ENCODE results near the gene TYROBP.

TYROBP gene

DNA sequence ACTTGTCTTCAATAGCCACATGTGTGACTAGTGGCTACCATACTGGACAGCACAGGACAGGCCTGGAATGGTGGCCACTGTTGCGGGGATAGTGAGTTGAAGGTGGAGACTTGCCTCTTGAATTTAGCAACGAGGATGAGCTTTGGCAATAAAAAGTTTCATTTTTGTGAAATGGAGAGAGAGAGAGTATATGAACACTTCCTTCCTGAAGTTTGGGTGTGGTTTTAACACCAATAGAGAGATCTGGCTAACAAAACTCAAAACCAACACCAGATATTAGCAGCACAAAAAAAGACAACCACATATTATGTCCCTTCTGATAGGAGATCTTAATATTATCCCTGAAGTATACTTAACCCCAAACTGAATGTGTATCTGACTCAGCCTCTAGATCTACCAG lies 21.8 kb upstream of the TYROBP start:
- H3K27me3 ChIP-seq (ENCODE audit: insufficient read depth, low read length, poor library complexity) = no peaks in the 10 kb centered on the region
- no peak overlapping the region for H3K9ac ChIP-seq (ENCODE audit: low read depth, low read length)
- H4K20me1 ChIP-seq (ENCODE audit: insufficient read depth, low read length) = no peaks in the 10 kb centered on the region
- no peaks in the 10 kb centered on the region for H3K79me2 ChIP-seq (ENCODE audit: insufficient read depth, low read length)
- ATAC-seq (ENCODE audit: insufficient read depth, low read depth) (no peak), DNase-seq (no peak)
- no peaks in the 10 kb centered on the region for H3K9me3 ChIP-seq (ENCODE audit: insufficient read depth, low read length, severe bottlenecking)
- TF ChIP-seq, protein P1, sequence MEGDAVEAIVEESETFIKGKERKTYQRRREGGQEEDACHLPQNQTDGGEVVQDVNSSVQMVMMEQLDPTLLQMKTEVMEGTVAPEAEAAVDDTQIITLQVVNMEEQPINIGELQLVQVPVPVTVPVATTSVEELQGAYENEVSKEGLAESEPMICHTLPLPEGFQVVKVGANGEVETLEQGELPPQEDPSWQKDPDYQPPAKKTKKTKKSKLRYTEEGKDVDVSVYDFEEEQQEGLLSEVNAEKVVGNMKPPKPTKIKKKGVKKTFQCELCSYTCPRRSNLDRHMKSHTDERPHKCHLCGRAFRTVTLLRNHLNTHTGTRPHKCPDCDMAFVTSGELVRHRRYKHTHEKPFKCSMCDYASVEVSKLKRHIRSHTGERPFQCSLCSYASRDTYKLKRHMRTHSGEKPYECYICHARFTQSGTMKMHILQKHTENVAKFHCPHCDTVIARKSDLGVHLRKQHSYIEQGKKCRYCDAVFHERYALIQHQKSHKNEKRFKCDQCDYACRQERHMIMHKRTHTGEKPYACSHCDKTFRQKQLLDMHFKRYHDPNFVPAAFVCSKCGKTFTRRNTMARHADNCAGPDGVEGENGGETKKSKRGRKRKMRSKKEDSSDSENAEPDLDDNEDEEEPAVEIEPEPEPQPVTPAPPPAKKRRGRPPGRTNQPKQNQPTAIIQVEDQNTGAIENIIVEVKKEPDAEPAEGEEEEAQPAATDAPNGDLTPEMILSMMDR (IDR thresholded peaks at IDR 0.05; ENCODE audit: borderline replicate concordance, extremely low read depth, low read length, poor library complexity, severe bottlenecking) = no peak
- no peak overlapping the region for H3K4me2 ChIP-seq (ENCODE audit: insufficient read depth, low read length)
- no peaks in the 10 kb centered on the region for H3K36me3 ChIP-seq (ENCODE audit: insufficient read depth, low read length)
- peaks cover 26% of the 10 kb centered on the region for H3K4me1 ChIP-seq (ENCODE audit: insufficient read depth, low read length)
- H3K4me3 ChIP-seq (ENCODE audit: low read depth in 1 of 2, low read length in 2 of 2) = no peak overlapping the region
- H2AFZ ChIP-seq (ENCODE audit: low read depth, low read length) = peak overlapping the region; percentile 66
- H3K27ac ChIP-seq (ENCODE audit: low read length) = no peak overlapping the region

DNA sequence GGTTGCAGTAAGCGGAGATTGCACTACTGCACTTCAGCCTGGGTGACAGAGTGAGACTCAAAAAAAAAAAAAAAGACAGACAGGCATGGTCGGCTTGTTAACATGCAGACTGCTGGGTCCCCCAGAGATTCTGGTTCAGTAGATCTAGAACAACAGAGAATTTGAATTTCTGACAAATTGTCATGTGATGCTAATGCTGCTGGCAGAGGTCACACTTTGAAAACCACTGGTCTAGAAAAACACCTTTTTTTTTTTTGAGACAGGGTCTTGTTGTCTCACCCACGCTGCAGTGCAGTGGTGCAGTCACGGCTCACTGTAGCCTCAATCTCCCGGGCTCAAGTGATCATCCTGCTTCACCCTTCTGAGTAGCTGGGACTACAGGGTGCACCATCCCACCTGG lies 20.4 kb upstream of the TYROBP start:
- H3K9me3 ChIP-seq (ENCODE audit: insufficient read depth, low read length, severe bottlenecking) = no peaks in the 10 kb centered on the region
- no peaks in the 10 kb centered on the region for H4K20me1 ChIP-seq (ENCODE audit: insufficient read depth, low read length)
- no peak overlapping the region for H3K4me3 ChIP-seq (ENCODE audit: low read depth in 1 of 2, low read length in 2 of 2)
- no peaks in the 10 kb centered on the region for H3K79me2 ChIP-seq (ENCODE audit: insufficient read depth, low read length)
- peaks cover 23% of the 10 kb centered on the region for H3K4me1 ChIP-seq (ENCODE audit: insufficient read depth, low read length)
- H3K4me2 ChIP-seq (ENCODE audit: insufficient read depth, low read length) = no peak overlapping the region
- no peaks in the 10 kb centered on the region for H3K36me3 ChIP-seq (ENCODE audit: insufficient read depth, low read length)
- ATAC-seq (ENCODE audit: insufficient read depth, low read depth) (no peak), DNase-seq (no peak)
- H2AFZ ChIP-seq (ENCODE audit: low read depth, low read length) = no peak overlapping the region
- no peak overlapping the region for H3K9ac ChIP-seq (ENCODE audit: low read depth, low read length)
- H3K27ac ChIP-seq (ENCODE audit: low read length) = no peak overlapping the region
- no peaks in the 10 kb centered on the region for H3K27me3 ChIP-seq (ENCODE audit: insufficient read depth, low read length, poor library complexity)
- TF ChIP-seq, protein P1 (IDR thresholded peaks at IDR 0.05; ENCODE audit: borderline replicate concordance, extremely low read depth, low read length, poor library complexity, severe bottlenecking) = no peak
- TF ChIP-seq EZH2 (IDR thresholded peaks at IDR 0.05; ENCODE audit: borderline replicate concordance, low read depth, low read length, severe bottlenecking) = no peak

DNA sequence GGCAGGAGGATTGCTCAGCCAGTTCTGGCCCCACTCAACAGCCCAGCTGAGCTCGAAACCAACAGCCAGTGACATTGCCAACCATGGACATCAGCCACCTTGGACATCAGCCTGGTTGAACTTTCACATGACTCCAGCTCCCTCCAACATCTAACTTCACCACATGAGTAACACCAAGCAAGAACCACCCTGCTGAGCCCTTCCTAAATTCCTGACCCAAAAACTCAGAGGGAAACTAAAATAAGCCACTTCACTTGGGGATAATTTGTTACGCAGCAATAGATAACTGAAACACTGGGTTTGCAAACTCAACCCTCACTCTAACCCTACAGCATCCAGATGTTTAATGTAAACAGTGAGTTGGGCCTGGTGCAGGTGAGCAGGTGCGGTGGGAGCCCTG lies 17.4 kb upstream of the TYROBP start:
- H3K4me1 ChIP-seq (ENCODE audit: insufficient read depth, low read length) = peaks cover 8% of the 10 kb centered on the region
- ATAC-seq (ENCODE audit: insufficient read depth, low read depth) (no peak), DNase-seq (no peak)
- H2AFZ ChIP-seq (ENCODE audit: low read depth, low read length) = no peak overlapping the region
- no peaks in the 10 kb centered on the region for H3K27me3 ChIP-seq (ENCODE audit: insufficient read depth, low read length, poor library complexity)
- no peak for TF ChIP-seq EZH2 (IDR thresholded peaks at IDR 0.05; ENCODE audit: borderline replicate concordance, low read depth, low read length, severe bottlenecking)
- TF ChIP-seq, protein P1 (IDR thresholded peaks at IDR 0.05; ENCODE audit: borderline replicate concordance, extremely low read depth, low read length, poor library complexity, severe bottlenecking) = no peak
- H3K36me3 ChIP-seq (ENCODE audit: insufficient read depth, low read length) = no peaks in the 10 kb centered on the region
- H4K20me1 ChIP-seq (ENCODE audit: insufficient read depth, low read length) = no peaks in the 10 kb centered on the region
- no peak overlapping the region for H3K27ac ChIP-seq (ENCODE audit: low read length)
- H3K79me2 ChIP-seq (ENCODE audit: insufficient read depth, low read length) = no peaks in the 10 kb centered on the region
- H3K4me2 ChIP-seq (ENCODE audit: insufficient read depth, low read length) = no peak overlapping the region
- no peaks in the 10 kb centered on the region for H3K9me3 ChIP-seq (ENCODE audit: insufficient read depth, low read length, severe bottlenecking)
- H3K4me3 ChIP-seq (ENCODE audit: low read depth in 1 of 2, low read length in 2 of 2) = no peak overlapping the region
- no peak overlapping the region for H3K9ac ChIP-seq (ENCODE audit: low read depth, low read length)

DNA sequence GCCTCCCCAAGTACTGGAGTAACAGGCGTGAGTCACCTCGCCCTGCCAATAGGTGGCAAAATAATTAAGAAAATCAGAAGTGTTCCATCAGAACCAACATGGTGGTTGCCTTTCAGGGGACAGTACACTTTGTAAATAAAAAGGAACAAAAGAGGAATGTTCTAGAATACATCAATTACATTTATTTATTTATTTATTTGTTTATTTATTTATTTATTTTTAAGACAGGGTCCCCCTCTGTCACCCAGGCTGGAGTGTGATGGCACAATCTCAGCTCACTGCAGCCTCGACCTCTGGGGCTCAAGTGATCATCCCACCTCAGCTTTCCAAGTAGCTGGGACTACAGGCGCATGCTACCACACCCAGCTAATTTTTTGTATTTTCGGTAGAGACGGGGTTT lies 12.9 kb upstream of the TYROBP start:
- Histone ChIP-seq H4K20me1 (ENCODE audit: insufficient read depth, low read length) (no peaks in the 10 kb centered on the region), H3K27me3 (ENCODE audit: insufficient read depth, low read length, poor library complexity) (no peaks in the 10 kb centered on the region), H3K36me3 (ENCODE audit: insufficient read depth, low read length) (no peaks in the 10 kb centered on the region), H3K9me3 (ENCODE audit: insufficient read depth, low read length, severe bottlenecking) (no peaks in the 10 kb centered on the region), H2AFZ (ENCODE audit: low read depth, low read length) (no peak overlapping the region), H3K4me2 (ENCODE audit: insufficient read depth, low read length) (no peak overlapping the region), H3K79me2 (ENCODE audit: insufficient read depth, low read length) (no peaks in the 10 kb centered on the region), H3K4me3 (ENCODE audit: low read depth in 1 of 2, low read length in 2 of 2) (no peak overlapping the region), H3K27ac (ENCODE audit: low read length) (no peak overlapping the region), H3K9ac (ENCODE audit: low read depth, low read length) (no peak overlapping the region), H3K4me1 (ENCODE audit: insufficient read depth, low read length) (no peaks in the 10 kb centered on the region)
- ATAC-seq (ENCODE audit: insufficient read depth, low read depth) (no peak), DNase-seq (no peak)
- TF ChIP-seq, protein P1 (IDR thresholded peaks at IDR 0.05; ENCODE audit: borderline replicate concordance, extremely low read depth, low read length, poor library complexity, severe bottlenecking) = no peak
- TF ChIP-seq EZH2 (IDR thresholded peaks at IDR 0.05; ENCODE audit: borderline replicate concordance, low read depth, low read length, severe bottlenecking) = no peak
